Mesenchymal stem cell (in vitro differentiated cells and primary cell): ENCODE results near the gene ACTL9.

Experiments used
- DNase-seq: peaks from one replicate; pipeline ENCODE4 v3.0.0-alpha.2; 2013
- H2AFZ ChIP-seq: one replicate; pipeline ENCODE4 v1.6.1; 2013; ENCODE audit warnings: low read depth, mild to moderate bottlenecking, control low read depth, inconsistent platforms, low read length, moderate library complexity
- H2AK5ac ChIP-seq: 2 replicates; pipeline ENCODE4 v1.6.1; 2013; ENCODE audit warnings: low read length, moderate library complexity, mild to moderate bottlenecking, inconsistent platforms; ENCODE audit not compliant: severe bottlenecking
- H2BK120ac ChIP-seq: one replicate; pipeline ENCODE4 v1.6.1; 2013; ENCODE audit warnings: low read depth, mild to moderate bottlenecking, inconsistent platforms, low read length, moderate library complexity
- H2BK12ac ChIP-seq, 2 experiments: one replicate each; pipeline ENCODE4 v1.6.1; 2013; ENCODE audit warnings: inconsistent platforms in 2 of 2, low read length in 2 of 2, mild to moderate bottlenecking in 2 of 2, moderate library complexity in 2 of 2, control low read depth in 1 of 2
- H2BK15ac ChIP-seq: one replicate; pipeline ENCODE4 v1.6.1; 2013; ENCODE audit warnings: mild to moderate bottlenecking, low read depth, inconsistent platforms; ENCODE audit not compliant: poor library complexity, severe bottlenecking
- H2BK5ac ChIP-seq: 2 replicates; pipeline ENCODE4 v1.6.1; 2013; ENCODE audit warnings: low read depth, mild to moderate bottlenecking, low read length, control low read depth, inconsistent platforms; ENCODE audit not compliant: poor library complexity, severe bottlenecking
- H3K14ac ChIP-seq, 2 experiments: one replicate each; pipeline ENCODE4 v1.6.1; 2013; ENCODE audit warnings: inconsistent platforms in 2 of 2, low read length in 2 of 2, control low read depth in 1 of 2, mild to moderate bottlenecking in 1 of 2, moderate library complexity in 1 of 2
- H3K18ac ChIP-seq, 2 experiments: one replicate each; pipeline ENCODE4 v1.6.1; 2013; ENCODE audit warnings: inconsistent platforms in 2 of 2, low read length in 2 of 2, control low read depth in 1 of 2, low read depth in 1 of 2, mild to moderate bottlenecking in 1 of 2
- H3K23ac ChIP-seq, 2 experiments: one replicate each; pipeline ENCODE4 v1.6.1; 2013; ENCODE audit warnings: inconsistent platforms in 2 of 2, low read length in 2 of 2, mild to moderate bottlenecking in 2 of 2, moderate library complexity in 2 of 2, control low read depth in 1 of 2
- H3K27ac ChIP-seq: 2 replicates; pipeline ENCODE4 v1.5.1; 2013; ENCODE audit warnings: mild to moderate bottlenecking, moderate library complexity, low read length, control low read depth, inconsistent platforms; ENCODE audit not compliant: poor library complexity, severe bottlenecking
- H3K27me3 ChIP-seq, 2 experiments: 2 replicates each; pipeline versions ENCODE4 v1.6.1 to v1.7.0; 2013; ENCODE audit warnings: low read length in 2 of 2, mild to moderate bottlenecking in 2 of 2, moderate library complexity in 2 of 2, control low read depth in 1 of 2, inconsistent platforms in 1 of 2; ENCODE audit not compliant: control insufficient read depth in 1 of 2, insufficient read depth in 1 of 2
- H3K36me3 ChIP-seq, 2 experiments: 2 replicates each; pipeline versions ENCODE4 v1.6.1 to v1.7.0; 2013; ENCODE audit warnings: low read length in 2 of 2, control low read depth in 1 of 2, inconsistent platforms in 1 of 2, low read depth in 1 of 2, mild to moderate bottlenecking in 1 of 2; ENCODE audit not compliant: insufficient read depth in 2 of 2, control insufficient read depth in 1 of 2
- H3K4ac ChIP-seq, 2 experiments: one replicate each; pipeline ENCODE4 v1.6.1; 2013; ENCODE audit warnings: inconsistent platforms in 2 of 2, low read length in 2 of 2, mild to moderate bottlenecking in 2 of 2, moderate library complexity in 2 of 2, control low read depth in 1 of 2, low read depth in 1 of 2
- H3K4me1 ChIP-seq: 2 replicates; pipeline ENCODE4 v1.6.1; 2013; ENCODE audit warnings: low read depth, low read length, control low read depth; ENCODE audit not compliant: control insufficient read depth, insufficient read depth
- H3K4me2 ChIP-seq: 2 replicates; pipeline ENCODE4 v1.6.1; 2013; ENCODE audit warnings: low read length, mild to moderate bottlenecking, inconsistent platforms; ENCODE audit not compliant: poor library complexity, severe bottlenecking
- H3K4me3 ChIP-seq, 2 experiments: 2 replicates each; pipeline versions ENCODE4 v1.5.1 to v1.7.0; 2013; ENCODE audit warnings: low read length in 2 of 2, mild to moderate bottlenecking in 2 of 2, control low read depth in 1 of 2, low read depth in 1 of 2; ENCODE audit not compliant: insufficient read depth in 1 of 2
- H3K79me1 ChIP-seq: replicated peaks from 2 replicates; pipeline ENCODE4 v1.6.1; 2013; ENCODE audit warnings: mild to moderate bottlenecking, control low read depth, low read length, inconsistent platforms; ENCODE audit not compliant: poor library complexity, severe bottlenecking
- H3K9ac ChIP-seq: 2 replicates; pipeline ENCODE4 v1.7.0; 2013; ENCODE audit warnings: mild to moderate bottlenecking, low read length, moderate library complexity
- H3K9me3 ChIP-seq: 2 replicates; pipeline ENCODE4 v1.7.0; 2013; ENCODE audit warnings: mild to moderate bottlenecking, low read length; ENCODE audit not compliant: control insufficient read depth
- H4K8ac ChIP-seq: one replicate; pipeline ENCODE4 v1.6.1; 2013; ENCODE audit warnings: inconsistent platforms, mild to moderate bottlenecking, low read length, moderate library complexity
- H4K91ac ChIP-seq: one replicate; pipeline ENCODE4 v1.6.1; 2013; ENCODE audit warnings: mild to moderate bottlenecking, low read length, inconsistent platforms
- WGBS: methylation state at CpG from one replicate; pipeline ENCODE4 v1.1.7; 2013; ENCODE audit warnings: mixed read lengths; 5-methylcytosine and 5-hydroxymethylcytosine counted together

ACTL9 gene

DNA sequence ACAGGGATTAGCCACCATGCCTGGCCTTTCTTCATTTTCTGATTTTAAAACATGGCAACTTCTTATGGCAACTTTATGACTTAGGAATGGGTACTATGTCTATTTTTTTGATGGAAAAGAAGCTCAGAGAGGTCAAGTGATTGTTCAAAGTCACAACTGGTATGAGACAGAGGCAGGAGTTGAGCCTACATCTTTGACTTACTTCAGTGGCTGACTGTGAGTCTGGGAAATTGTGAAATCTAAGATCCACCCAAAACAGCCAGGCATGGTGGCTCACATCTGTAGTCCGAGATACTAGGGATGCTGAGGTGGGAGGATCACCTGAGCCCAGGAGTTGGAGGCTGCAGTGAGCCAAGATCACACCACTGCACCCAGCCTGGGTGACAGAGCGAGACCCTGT, 2.4 kb upstream of the ACTL9 start:
- no peak overlapping the region for H3K18ac ChIP-seq
- no peaks in the 10 kb centered on the region for H3K4me1 ChIP-seq
- no peak overlapping the region for H3K4me2 ChIP-seq
- H2AFZ ChIP-seq: no peak overlapping the region
- H2BK12ac ChIP-seq: no peak overlapping the region
- H3K27ac ChIP-seq: no peak overlapping the region
- H3K23ac ChIP-seq: no peak overlapping the region
- no peak overlapping the region for H2BK15ac ChIP-seq
- no peak overlapping the region for H3K9ac ChIP-seq
- no peak overlapping the region for H3K14ac ChIP-seq
- no peaks in the 10 kb centered on the region for H3K79me1 ChIP-seq
- no peak overlapping the region for H3K4me3 ChIP-seq
- no peak overlapping the region for H4K91ac ChIP-seq
- no peak overlapping the region for H4K8ac ChIP-seq
- no peak overlapping the region for H3K4ac ChIP-seq
- H2AK5ac ChIP-seq: no peak overlapping the region
- no peak for DNase-seq
- no peaks in the 10 kb centered on the region for H3K9me3 ChIP-seq
- peaks cover 0 to 5% of the 10 kb centered on the region in 2 experiments for H3K27me3 ChIP-seq
- H2BK5ac ChIP-seq: no peak overlapping the region
- H3K36me3 ChIP-seq: no peaks in the 10 kb centered on the region
- WGBS: 9% methylated on average over 1 of the region's 2 CpGs
- no peak overlapping the region for H2BK120ac ChIP-seq

DNA sequence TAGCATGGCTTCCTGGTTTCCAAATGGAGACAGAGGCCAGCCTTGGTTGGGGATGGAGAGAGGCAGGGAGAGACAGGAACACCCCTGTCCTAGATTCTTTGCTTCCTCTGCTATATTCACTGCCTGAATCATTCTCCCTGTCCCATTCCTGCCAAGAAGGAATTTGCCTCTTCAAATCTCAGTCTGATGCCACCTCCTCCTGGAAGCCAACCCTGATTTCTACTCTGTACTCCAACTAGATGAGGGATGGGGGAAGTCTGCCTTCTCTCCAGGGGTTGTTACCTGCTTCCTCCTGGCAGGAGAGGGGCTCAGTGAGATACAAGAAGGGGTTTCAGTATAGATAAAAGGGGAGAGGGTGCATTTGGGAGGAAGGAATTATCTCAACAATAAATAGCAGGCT, 1.3 kb upstream of the ACTL9 start:
- Histone ChIP-seq H2BK5ac (no peak overlapping the region), H4K91ac (no peak overlapping the region), H2BK15ac (no peak overlapping the region), H3K79me1 (no peaks in the 10 kb centered on the region), H3K23ac (no peak overlapping the region), H3K36me3 (no peaks in the 10 kb centered on the region), H3K27me3 (peaks cover 0 to 5% of the 10 kb centered on the region in 2 experiments), H3K4me1 (no peaks in the 10 kb centered on the region), H2BK120ac (no peak overlapping the region), H2AK5ac (no peak overlapping the region), H3K4ac (no peak overlapping the region), H3K27ac (no peak overlapping the region), H3K9me3 (no peaks in the 10 kb centered on the region), H3K4me3 (no peak overlapping the region), H4K8ac (no peak overlapping the region), H3K9ac (no peak overlapping the region), H2BK12ac (no peak overlapping the region), H2AFZ (no peak overlapping the region), H3K14ac (no peak overlapping the region), H3K18ac (no peak overlapping the region), H3K4me2 (no peak overlapping the region)
- no peak for DNase-seq

DNA sequence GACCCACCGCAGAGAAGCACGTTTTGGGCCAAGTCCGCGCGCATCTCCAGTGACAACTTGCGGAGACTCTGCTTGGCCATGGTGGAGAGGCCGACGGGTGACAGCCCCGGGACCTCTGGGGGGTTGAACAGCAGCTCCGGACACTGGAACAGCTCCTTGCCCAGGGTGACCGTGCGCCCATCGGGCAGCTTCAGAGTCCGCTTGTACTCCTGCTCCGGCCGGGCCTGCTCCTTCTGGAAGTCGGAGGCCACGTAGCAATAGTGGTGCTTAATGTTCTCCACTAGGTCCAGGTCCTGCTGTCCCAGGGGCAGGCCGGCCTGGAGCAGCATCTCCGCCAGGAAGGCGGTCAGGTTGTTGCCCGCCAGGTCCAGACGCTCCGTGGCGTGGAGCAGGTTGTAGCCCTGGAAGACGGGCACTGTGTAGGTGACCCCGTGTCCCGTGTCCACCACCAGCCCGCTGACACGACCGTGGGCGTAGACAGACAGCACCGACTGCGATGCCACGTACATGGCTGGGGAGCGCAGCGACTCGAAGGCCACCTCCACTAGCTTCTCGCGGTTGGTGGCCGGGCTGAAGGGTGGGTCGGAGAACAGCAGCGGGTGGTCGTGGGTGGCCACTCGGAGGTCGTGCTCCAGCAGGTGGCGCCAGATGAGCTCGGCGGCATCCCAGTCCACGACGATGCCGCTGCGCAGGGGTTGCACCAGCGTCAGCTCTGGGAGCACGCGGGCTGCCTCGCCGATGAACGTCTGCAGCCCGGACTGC, 743 bp downstream of the ACTL9 start:
- H3K79me1 ChIP-seq: no peaks in the 10 kb centered on the region
- no peak overlapping the region for H2BK120ac ChIP-seq
- no peak overlapping the region for H2BK15ac ChIP-seq
- no peak overlapping the region for H4K91ac ChIP-seq
- peaks cover 0 to 11% of the 10 kb centered on the region in 2 experiments for H3K27me3 ChIP-seq
- H2BK5ac ChIP-seq: no peak overlapping the region
- H2BK12ac ChIP-seq: no peak overlapping the region
- H3K4me3 ChIP-seq: no peak overlapping the region
- no peak overlapping the region for H3K18ac ChIP-seq
- H3K36me3 ChIP-seq: no peaks in the 10 kb centered on the region
- no peak overlapping the region for H4K8ac ChIP-seq
- no peaks in the 10 kb centered on the region for H3K4me1 ChIP-seq
- H2AFZ ChIP-seq: no peak overlapping the region
- H3K4ac ChIP-seq: no peak overlapping the region
- no peak overlapping the region for H3K9ac ChIP-seq
- H2AK5ac ChIP-seq: no peak overlapping the region
- H3K27ac ChIP-seq: no peak overlapping the region
- no peak overlapping the region for H3K23ac ChIP-seq
- no peak for DNase-seq
- WGBS: 89% methylated on average over 60 of the region's 60 CpGs
- H3K14ac ChIP-seq: no peak overlapping the region
- H3K4me2 ChIP-seq: no peak overlapping the region
- H3K9me3 ChIP-seq: no peaks in the 10 kb centered on the region

DNA sequence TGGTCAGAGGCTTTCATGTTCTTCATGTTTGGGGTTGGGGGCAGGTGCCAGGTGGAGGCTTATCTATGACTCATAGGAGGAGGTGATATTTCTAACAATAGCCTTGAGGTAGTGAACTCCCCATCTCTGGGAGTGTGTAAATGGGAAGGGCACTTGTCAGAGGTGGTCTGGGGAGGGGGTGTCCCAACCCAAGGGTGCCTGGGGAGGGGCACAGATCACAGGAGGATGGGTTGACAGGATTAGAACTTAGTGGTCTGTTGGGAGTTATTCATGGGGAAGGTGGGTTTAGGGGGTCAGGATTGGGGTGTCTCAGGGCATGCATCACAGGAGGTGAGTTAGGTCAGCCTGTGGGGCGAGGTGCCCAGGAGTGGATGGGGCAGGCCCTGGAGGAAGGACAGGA, 1.6 kb downstream of the ACTL9 start:
- Histone ChIP-seq H3K27ac (no peak overlapping the region), H2BK120ac (no peak overlapping the region), H3K4ac (no peak overlapping the region), H2BK15ac (no peak overlapping the region), H3K79me1 (no peaks in the 10 kb centered on the region), H3K4me3 (no peak overlapping the region), H2AK5ac (no peak overlapping the region), H2BK5ac (no peak overlapping the region), H4K91ac (no peak overlapping the region), H3K4me2 (no peak overlapping the region), H2BK12ac (no peak overlapping the region), H2AFZ (no peak overlapping the region), H3K36me3 (no peaks in the 10 kb centered on the region), H3K9me3 (no peaks in the 10 kb centered on the region), H3K27me3 (peaks cover 0 to 15% of the 10 kb centered on the region in 2 experiments), H4K8ac (no peak overlapping the region), H3K4me1 (no peaks in the 10 kb centered on the region), H3K9ac (no peak overlapping the region), H3K14ac (no peak overlapping the region), H3K18ac (no peak overlapping the region), H3K23ac (no peak overlapping the region)
- WGBS: 16% methylated on average over 1 of the region's 1 CpG
- no peak for DNase-seq
